GM23338 (cell line): ENCODE data around the gene APOB.

ENCODE experiments used
- EZH2 ChIP-seq: fragments of 200-600 bp; sonication (generic); IDR thresholded peaks from one replicate; pipeline ENCODE4 v1.8.0; 2017; ENCODE audit warnings: antibody characterized with exemption, mild to moderate bottlenecking, low read depth; ENCODE audit not compliant: unreplicated experiment
- EZH2phosphoT487 ChIP-seq: fragments of 200-600 bp; sonication (generic); IDR thresholded peaks from one replicate; pipeline ENCODE4 v1.8.1; 2018; ENCODE audit warnings: antibody characterized with exemption; ENCODE audit not compliant: unreplicated experiment
- POLR2AphosphoS5 ChIP-seq: IDR thresholded peaks from 2 replicates; pipeline ENCODE4 v1.6.1; 2016; ENCODE audit warnings: antibody characterized with exemption, low read depth
- STAT1 ChIP-seq: IDR thresholded peaks from one replicate; pipeline ENCODE4 v1.6.1; 2016; ENCODE audit warnings: antibody characterized with exemption; ENCODE audit not compliant: unreplicated experiment
- TF ChIP-seq, protein P1 (sequence below), 2 experiments: fragments of 200-600 bp in 1 of 2; sonication (generic) in 1 of 2; conservative IDR thresholded peaks; 2 replicates each; pipeline versions ENCODE4 v1.5.1 to v1.6.1; 2016 to 2017; ENCODE audit warnings: antibody characterized with exemption in 2 of 2, low read depth in 2 of 2, mild to moderate bottlenecking in 2 of 2, moderate library complexity in 1 of 2
- TF ChIP-seq, protein P2 (sequence below): IDR thresholded peaks from one replicate; pipeline ENCODE4 v1.6.1; 2018; ENCODE audit warnings: antibody characterized with exemption; ENCODE audit not compliant: unreplicated experiment
- TF ChIP-seq, protein P3 (sequence below): IDR thresholded peaks from 2 replicates; pipeline ENCODE4 v1.6.1; 2016; ENCODE audit warnings: antibody characterized with exemption

DNA sequence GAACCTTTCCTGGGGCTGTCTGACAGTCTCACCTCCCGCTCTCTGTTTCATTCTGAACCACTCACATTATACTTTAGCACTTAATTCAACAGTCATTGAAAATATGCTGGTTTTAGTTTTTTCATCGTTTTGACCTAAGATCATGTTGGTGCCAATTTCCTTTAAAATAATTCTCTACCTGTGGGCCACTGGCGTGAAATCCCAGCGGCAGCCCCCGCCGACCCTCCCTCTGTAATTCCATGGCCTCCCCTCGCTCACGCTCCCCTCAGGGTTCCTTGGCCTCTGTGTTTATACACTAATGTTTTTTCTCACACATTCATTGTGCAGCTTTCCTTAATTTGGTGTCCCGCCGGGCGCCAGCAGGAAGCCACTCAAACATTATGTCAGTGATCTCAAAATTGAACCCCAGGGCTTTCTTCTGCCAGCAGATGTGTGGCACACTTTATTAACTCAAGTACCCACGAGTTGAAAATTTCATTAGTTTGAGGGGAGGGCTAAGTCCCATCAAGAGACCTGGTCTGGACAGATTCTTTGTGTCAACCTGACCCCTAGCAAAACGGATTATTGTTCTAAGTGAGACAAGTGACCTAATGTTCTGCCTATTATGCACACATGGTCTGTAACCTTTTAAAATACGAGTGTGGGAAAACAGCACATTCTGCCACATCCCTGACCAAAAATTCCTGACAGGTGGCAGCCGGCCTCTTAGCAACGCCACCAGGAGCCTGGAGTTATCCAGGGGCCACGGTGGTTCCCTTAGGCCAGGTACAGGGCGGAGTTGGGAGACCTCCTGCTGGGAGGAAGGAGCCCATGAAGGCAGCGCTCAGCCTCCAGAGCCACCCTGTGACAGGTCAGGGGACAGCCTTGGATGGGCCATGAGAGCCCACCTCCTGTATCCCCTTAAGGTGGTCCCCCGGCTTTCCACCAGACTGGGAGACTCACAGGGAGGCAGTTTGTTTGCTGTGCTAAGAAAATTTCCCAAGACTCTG is 53.1 kb downstream of the APOB start:
- TF ChIP-seq, protein P1, sequence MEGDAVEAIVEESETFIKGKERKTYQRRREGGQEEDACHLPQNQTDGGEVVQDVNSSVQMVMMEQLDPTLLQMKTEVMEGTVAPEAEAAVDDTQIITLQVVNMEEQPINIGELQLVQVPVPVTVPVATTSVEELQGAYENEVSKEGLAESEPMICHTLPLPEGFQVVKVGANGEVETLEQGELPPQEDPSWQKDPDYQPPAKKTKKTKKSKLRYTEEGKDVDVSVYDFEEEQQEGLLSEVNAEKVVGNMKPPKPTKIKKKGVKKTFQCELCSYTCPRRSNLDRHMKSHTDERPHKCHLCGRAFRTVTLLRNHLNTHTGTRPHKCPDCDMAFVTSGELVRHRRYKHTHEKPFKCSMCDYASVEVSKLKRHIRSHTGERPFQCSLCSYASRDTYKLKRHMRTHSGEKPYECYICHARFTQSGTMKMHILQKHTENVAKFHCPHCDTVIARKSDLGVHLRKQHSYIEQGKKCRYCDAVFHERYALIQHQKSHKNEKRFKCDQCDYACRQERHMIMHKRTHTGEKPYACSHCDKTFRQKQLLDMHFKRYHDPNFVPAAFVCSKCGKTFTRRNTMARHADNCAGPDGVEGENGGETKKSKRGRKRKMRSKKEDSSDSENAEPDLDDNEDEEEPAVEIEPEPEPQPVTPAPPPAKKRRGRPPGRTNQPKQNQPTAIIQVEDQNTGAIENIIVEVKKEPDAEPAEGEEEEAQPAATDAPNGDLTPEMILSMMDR (conservative IDR thresholded peaks at IDR 0.05; ENCODE audit: low read depth in 2 of 2), result no peak
- TF ChIP-seq POLR2AphosphoS5, result no peak
- TF ChIP-seq EZH2, result no peak
- TF ChIP-seq STAT1, result no peak
- TF ChIP-seq EZH2phosphoT487, result no peak
- TF ChIP-seq, protein P2, sequence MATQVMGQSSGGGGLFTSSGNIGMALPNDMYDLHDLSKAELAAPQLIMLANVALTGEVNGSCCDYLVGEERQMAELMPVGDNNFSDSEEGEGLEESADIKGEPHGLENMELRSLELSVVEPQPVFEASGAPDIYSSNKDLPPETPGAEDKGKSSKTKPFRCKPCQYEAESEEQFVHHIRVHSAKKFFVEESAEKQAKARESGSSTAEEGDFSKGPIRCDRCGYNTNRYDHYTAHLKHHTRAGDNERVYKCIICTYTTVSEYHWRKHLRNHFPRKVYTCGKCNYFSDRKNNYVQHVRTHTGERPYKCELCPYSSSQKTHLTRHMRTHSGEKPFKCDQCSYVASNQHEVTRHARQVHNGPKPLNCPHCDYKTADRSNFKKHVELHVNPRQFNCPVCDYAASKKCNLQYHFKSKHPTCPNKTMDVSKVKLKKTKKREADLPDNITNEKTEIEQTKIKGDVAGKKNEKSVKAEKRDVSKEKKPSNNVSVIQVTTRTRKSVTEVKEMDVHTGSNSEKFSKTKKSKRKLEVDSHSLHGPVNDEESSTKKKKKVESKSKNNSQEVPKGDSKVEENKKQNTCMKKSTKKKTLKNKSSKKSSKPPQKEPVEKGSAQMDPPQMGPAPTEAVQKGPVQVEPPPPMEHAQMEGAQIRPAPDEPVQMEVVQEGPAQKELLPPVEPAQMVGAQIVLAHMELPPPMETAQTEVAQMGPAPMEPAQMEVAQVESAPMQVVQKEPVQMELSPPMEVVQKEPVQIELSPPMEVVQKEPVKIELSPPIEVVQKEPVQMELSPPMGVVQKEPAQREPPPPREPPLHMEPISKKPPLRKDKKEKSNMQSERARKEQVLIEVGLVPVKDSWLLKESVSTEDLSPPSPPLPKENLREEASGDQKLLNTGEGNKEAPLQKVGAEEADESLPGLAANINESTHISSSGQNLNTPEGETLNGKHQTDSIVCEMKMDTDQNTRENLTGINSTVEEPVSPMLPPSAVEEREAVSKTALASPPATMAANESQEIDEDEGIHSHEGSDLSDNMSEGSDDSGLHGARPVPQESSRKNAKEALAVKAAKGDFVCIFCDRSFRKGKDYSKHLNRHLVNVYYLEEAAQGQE, result no peak
- TF ChIP-seq, protein P3, sequence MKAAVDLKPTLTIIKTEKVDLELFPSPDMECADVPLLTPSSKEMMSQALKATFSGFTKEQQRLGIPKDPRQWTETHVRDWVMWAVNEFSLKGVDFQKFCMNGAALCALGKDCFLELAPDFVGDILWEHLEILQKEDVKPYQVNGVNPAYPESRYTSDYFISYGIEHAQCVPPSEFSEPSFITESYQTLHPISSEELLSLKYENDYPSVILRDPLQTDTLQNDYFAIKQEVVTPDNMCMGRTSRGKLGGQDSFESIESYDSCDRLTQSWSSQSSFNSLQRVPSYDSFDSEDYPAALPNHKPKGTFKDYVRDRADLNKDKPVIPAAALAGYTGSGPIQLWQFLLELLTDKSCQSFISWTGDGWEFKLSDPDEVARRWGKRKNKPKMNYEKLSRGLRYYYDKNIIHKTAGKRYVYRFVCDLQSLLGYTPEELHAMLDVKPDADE, result no peak
